GM19239 (cell line): Measurements from ENCODE around the gene TRMT44.
"Not testable (repeated sequence)": the region's sequence is repeated elsewhere in the genome, so short reads cannot be mapped to it uniquely, and the experiment has no call there.

Experiments
- DNase-seq: peaks from one replicate; pipeline ENCODE4 v3.0.0; 2011; ENCODE audit warnings: low spot score; ENCODE audit not compliant: insufficient read length
- FAIRE-seq: peaks from 2 replicates; lab custom pipeline; 2011; peaks lifted over from hg19 to GRCh38; lab: Jason Lieb, UNC

The TRMT44 gene

GRCh38 chr4:8506373-8507195 is 66.0 kb downstream of the TRMT44 start:
- no peak for FAIRE-seq
- no peak for DNase-seq

GRCh38 chr4:8507196-8507570 is 66.6 kb downstream of the TRMT44 start:
- FAIRE-seq (no peak), DNase-seq (no peak)

DNA sequence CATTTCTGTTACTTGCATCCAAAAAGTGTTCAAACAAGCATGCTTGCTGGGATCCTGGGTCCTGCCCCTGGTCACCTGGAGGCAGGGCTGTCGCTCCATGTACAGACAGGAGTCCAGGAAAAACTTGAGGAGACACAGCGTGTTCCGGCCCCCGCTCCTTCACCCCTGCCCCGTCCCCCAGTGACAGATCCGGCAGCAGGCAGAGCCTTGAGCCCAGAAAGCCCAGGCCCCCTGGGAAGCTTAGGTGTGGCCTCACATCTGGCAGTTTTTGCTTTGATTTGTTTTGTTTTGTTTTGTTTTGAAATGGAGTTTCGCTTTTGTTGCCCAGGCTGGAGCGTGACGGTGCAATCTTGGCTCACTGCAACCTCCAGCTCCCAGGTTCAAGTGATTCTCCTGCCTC is 67.0 kb downstream of the TRMT44 start:
- DNase-seq: no peak
- no peak for FAIRE-seq

DNA sequence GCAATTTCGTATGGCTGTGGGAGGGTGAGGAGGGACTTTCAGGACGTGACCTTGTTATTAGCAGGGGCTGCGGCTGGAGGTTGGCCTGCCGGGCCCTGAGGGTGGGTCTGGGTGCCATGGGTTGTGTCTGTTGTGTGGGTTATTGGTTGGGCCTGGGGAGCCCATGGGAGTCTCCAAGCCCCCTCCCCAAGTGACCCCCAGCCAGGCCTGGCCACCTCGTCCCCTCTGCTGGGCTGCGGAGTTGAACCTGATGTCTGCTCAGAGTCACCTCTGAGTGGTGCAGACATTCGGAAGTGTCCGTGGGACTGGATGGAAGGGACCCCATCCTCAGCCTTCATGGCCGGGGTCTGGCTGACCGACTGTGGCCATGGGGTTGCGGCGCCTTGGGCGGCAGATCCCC is 67.7 kb downstream of the TRMT44 start:
- no peak for FAIRE-seq
- no peak for DNase-seq

- DNase-seq: no peak
- FAIRE-seq: no peak
Observed at GRCh38 chr4:8508740-8509139, 68.2 kb downstream of the TRMT44 start.

DNA sequence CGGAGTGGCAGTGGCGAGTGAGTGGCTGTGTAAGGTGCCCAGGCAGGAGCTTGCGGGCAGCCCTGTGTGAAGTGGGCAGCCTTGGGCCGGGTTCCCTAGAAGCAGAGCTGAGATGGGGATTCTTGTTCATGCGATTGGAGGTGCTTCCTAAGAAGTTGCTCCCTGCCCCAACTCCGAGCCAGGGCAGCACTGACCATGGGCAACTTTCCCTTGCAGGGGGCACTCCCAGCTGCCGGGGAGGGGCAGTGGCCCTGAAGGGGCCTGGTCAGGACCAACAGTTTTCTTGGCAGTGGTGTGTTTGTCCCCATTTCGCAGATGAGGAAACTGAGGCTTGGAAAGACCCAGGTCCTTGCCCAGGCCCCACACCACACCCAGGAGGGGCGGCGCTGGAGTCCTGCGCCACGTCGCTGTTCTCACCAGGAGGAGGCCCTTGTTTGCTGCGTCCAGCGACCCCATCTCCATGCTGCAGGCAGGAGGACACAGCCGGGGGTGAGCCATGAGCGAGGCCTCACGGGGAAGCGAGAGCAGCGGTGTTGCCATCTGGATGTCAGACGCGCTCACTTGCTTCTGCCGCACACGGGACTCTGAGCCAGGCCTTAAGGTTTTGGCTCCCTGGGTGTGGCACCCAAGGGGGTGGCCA is 68.9 kb downstream of the TRMT44 start:
- DNase-seq (no peak), FAIRE-seq (no peak)

- no peak for DNase-seq
- FAIRE-seq: no peak
Observed at GRCh38 chr4:8510191-8510590, 69.6 kb downstream of the TRMT44 start.

DNA sequence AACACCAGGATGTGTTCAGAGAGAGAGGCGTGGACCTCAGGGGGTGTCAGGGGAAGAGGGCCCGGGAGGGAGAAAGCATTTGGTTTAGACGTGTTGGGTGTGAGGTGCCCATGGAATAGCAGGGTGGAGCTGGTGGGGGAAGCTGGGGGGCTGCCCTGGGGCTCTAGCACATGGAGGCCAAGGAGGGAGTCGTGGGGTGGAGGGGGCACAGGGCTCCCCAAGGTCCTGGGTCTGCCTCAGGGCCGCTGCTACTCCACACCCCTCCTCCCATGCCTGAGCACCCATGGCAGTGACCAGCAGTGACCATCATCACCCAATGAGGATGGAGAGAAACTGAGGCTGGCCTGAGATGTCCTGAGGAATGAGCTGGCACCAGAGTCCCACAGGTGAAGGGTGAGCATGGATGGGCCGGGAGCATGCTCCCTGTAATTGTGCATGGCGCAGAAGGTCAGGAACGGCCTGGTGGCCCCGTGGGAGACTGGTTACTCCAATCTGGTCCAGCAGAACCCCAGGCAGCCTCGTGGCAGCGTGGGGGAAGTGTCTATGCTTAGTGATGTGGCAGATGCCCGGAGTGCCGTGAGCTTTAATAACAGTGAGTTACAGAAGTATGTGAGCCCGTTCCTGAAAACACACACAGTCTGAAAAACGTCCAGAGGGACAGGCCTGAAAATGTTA is 70.2 kb downstream of the TRMT44 start:
- FAIRE-seq: no peak
- no peak for DNase-seq

DNA sequence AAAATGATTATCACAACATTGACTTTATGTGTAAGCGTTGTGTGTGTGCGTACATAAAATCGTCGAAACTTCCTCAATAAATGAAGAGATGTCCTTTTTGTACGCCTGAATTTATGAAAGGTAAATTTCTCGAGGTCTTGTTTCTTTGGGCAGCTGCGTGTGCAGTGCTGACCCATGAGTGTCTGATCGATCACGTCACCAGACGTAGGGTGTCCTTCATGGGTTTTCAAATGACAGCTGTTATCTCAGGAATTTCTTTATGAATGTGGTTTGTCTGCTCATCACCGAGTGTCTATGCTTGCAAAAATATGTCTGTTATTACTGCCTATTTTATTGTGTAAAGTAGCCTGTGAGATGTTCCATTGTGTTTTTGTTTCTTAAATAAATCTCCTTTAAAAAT is 71.9 kb downstream of the TRMT44 start:
- FAIRE-seq (no peak), DNase-seq (no peak)

GRCh38 chr4:8513080-8513479 is 72.5 kb downstream of the TRMT44 start:
- FAIRE-seq, DNase-seq: not testable (repeated sequence)

DNA sequence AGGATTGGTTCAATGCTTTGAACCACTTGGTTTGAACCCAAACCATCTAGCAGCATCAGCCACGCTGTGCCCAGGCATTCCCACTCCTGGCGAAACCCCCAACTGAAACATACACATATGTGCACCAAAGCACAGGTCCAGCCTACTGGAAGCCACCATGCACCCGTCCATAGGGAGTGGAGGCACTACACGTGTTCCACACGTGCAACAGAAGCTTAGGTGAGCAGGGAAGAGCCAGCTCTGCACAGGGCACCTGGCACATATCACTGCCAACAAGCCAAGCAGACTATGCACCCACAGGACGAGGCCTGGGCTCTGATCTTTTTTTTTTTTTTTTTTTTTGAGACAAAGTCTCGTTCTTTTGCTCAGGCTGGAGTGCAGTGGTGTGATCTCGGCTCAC is 73.4 kb downstream of the TRMT44 start:
- DNase-seq: no peak
- no peak for FAIRE-seq

GRCh38 chr4:8514391-8514790 is 73.8 kb downstream of the TRMT44 start:
- DNase-seq: no peak
- FAIRE-seq: no peak

DNA sequence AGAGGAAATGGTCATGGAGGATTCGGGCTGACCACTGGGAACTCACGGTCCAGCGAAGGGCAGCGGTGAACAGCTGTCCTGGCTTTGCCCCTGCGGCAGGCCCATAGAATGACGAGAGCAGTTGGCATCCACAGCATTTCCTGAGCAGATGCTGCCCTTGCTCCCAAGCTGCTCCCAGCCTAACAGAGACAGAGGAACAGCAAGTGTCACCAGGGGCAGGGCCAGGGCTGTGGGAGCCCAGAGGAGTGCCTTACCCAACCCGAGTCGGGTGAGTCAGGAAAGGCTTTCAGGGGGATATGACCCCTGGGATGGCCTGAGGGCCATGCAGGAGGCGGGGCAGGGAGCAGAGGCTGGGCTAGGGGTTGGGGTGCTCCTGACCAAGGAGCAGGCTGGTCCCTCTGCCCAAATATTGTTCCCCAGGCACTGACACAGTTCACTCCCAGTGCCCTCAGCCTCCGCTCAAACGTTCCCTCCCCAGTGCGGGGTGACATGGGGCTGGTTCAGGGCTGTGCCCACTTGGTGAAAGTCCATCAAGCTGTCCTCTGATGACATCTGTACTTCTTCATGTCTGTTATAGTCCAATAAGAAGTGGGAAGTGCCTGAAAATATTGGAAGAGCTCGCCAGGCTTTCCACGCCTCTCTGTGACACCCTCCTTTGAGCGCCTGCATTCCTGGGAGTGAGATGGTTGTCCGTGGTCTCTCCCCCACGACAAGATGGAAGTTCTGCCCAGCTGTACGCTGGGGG is 74.9 kb downstream of the TRMT44 start:
- no peak for FAIRE-seq
- DNase-seq: no peak

- no peak for FAIRE-seq
- DNase-seq: no peak
Observed at GRCh38 chr4:8516061-8516573, 75.5 kb downstream of the TRMT44 start.

- FAIRE-seq (no peak), DNase-seq (no peak)
Observed at GRCh38 chr4:8516996-8517550, 76.5 kb downstream of the TRMT44 start.

GRCh38 chr4:8517946-8518345 is 77.4 kb downstream of the TRMT44 start:
- DNase-seq (no peak), FAIRE-seq (no peak)

- DNase-seq (no peak), FAIRE-seq (no peak)
Observed at GRCh38 chr4:8522160-8523120, 81.9 kb downstream of the TRMT44 start.

- DNase-seq (no peak), FAIRE-seq (no peak)
Observed at GRCh38 chr4:8523175-8523574, 82.6 kb downstream of the TRMT44 start.

DNA sequence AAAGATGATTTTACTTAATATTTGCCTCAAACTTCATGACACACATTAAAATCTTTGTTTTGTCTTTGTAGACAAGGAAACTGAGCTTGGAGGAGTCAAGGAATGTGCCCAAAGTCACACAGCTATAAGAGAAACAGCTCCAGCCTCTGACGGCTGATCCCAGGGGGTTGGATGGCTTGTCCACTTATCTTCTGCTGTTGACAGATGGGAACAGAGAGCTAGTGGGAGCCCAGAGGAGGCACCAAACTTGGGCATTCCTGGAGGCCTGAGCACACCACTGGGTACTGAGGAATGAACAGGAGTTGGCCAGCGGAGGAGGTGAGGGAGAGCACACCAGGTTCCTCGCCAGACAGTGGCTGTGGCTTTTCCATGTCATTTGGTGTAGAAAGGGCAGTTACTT is 83.2 kb downstream of the TRMT44 start:
- DNase-seq: no peak
- FAIRE-seq: no peak
